ENCODE results near the gene ALK. TPM values are rescaled to one million over a fixed set of nuclear protein-coding genes. Genes with fewer than 3 reads are reported as not detected.

The ALK gene
- total RNA-seq, 1 experiment from 2014 or later: not detected

DNA sequence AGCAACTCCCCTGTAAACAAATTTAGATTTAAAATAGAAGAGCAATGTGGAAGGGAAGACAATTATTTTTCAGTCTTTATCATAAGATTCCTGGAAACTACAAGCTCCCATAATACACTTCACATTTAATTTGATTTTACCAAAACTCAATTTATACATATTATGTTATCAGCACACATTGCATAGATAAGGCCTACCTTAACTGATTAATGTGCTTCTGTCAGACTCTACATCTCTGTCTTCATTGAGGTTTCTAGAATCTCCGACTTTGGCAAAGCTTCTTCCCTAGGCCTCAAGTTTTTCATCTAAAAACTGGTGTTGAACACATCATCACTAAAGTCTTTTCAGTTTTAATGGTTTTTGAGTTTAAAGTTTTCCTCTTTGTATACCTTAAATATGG, 440.1 kb downstream of the ALK start:
- Histone ChIP-seq H2BK5ac (ENCODE audit: insufficient read length, low read length) (no peak overlapping the region), H4K8ac (replicated peaks; ENCODE audit: insufficient read length, low read depth, low read length) (no peak overlapping the region), H2BK20ac (ENCODE audit: low read depth, low read length, poor library complexity, severe bottlenecking) (no peak overlapping the region), H3K23ac (ENCODE audit: insufficient read length, low read depth, low read length) (no peak overlapping the region), H3K9me3 (ENCODE audit: control insufficient read depth, low read depth, low read length) (no peaks in the 10 kb centered on the region), H3K4ac (ENCODE audit: low read depth, low read length) (no peak overlapping the region), H3K79me1 (ENCODE audit: insufficient read depth, low read depth, low read length, poor library complexity, severe bottlenecking) (no peaks in the 10 kb centered on the region), H4K20me1 (ENCODE audit: control insufficient read depth, insufficient read depth, insufficient read length) (no peaks in the 10 kb centered on the region), H4K91ac (ENCODE audit: insufficient read length, low read depth, low read length) (no peak overlapping the region), H3K18ac (ENCODE audit: insufficient read length, low read depth, low read length) (no peak overlapping the region), H2AK5ac (ENCODE audit: insufficient read length, low read length) (no peak overlapping the region), H3K79me2 (ENCODE audit: insufficient read depth, low read length) (no peaks in the 10 kb centered on the region), H2BK15ac (ENCODE audit: low read depth, low read length) (no peak overlapping the region), H3K4me2 (ENCODE audit: insufficient read depth, insufficient read length, low read length) (no peak overlapping the region), H3K14ac (ENCODE audit: insufficient read depth, low read length) (no peak overlapping the region), H3K23me2 (ENCODE audit: insufficient read length, low read depth, low read length, poor library complexity, severe bottlenecking) (no peaks in the 10 kb centered on the region), H3K27ac (ENCODE audit: insufficient read length, low read depth, low read length) (no peak overlapping the region), H3T11ph (ENCODE audit: low read length) (no peak overlapping the region), H3K56ac (ENCODE audit: insufficient read length, low read depth, low read length) (no peak overlapping the region), H3K4me1 (ENCODE audit: insufficient read depth, low read length) (no peaks in the 10 kb centered on the region), H3K9ac (ENCODE audit: extremely low read depth, insufficient read length, low read length) (no peak overlapping the region), H2BK120ac (ENCODE audit: low read depth, low read length, poor library complexity, severe bottlenecking) (no peak overlapping the region), H3K27me3 (ENCODE audit: insufficient read depth, low read length) (no peaks in the 10 kb centered on the region), H4K5ac (ENCODE audit: insufficient read length, low read depth, low read length) (no peak overlapping the region), H2AFZ (ENCODE audit: low read length) (no peak overlapping the region), H2BK12ac (ENCODE audit: insufficient read length, low read depth, low read length) (no peak overlapping the region)
- Mint-ChIP-seq H3K27me3 (ENCODE audit: low read depth) (peaks cover 5% of the 10 kb centered on the region; the same call in 1 of the 2 replicates), H3K4me1 (peaks cover 0 to 8% of the 10 kb centered on the region in 2 experiments; a peak in 1 of 4 replicates), H3K36me3 (ENCODE audit: insufficient read depth in 1 of 3, low read depth in 3 of 3) (peaks cover 0 to 4% (median 3%) of the 10 kb centered on the region in 3 experiments; a peak in 4 of 7 replicates), H3K27ac (no peak overlapping the region), H3K9me3 (peaks cover 3 to 6% of the 10 kb centered on the region in 2 experiments), H3K4me3 (no peak overlapping the region)
- DNase-seq: no peak
- TF ChIP-seq CTCF (conservative IDR thresholded peaks at IDR 0.05): no peak
- no CpG with 5 or more reads among the region's 1 CpG for WGBS (ENCODE audit: extremely low coverage, insufficient read length, low lambda C conversion rate)
